Measurements from ENCODE around the gene DHRS12.

Gene DHRS12

DNA sequence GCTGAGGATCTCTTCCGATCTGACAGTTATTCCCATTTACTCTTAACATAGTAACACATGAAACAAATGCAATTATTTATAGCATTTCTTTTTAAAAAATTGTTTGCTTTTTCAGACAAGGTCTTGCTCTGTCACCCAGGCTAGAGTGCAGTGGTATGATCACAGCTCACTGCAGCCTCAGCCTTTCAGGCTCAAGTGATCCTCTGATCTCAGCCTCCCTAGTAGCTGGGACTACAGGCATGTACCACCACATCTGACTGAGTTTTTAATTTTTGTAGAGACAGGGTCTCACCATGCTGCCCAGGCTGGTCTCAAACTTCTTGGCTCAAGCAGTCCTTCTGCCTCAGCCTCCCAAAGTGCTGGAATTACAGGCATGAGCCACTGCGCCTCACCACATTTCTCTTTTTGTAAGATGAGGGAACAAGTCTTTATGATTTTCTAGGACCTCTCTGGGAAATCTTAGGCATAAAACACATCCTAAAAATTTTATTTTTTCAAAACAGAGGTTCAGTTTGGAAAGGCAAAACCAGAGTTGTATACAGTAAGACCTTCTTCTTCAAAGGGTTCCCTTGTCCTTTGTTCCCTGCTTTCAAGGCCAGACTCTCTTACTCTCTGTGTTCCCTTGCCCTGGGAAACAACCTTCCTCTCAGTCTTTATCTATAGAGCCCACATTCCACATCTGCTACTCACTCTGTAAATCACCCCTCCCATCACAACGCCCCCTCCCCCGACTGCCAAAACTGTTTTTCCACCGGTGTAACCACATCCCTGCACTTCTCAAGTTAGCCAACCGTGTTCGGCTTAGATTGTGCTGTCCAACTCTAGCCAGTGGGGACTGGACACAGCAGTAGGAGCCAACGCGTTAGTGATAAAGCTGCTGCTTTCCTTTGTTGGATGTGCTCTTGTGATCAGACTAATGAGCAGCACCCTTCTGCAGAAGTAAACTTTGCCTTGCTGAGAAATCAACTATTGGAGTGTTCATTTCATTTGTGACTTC is 56.2 kb downstream of the DHRS12 start:
- DNase-seq, result no peak

DNA sequence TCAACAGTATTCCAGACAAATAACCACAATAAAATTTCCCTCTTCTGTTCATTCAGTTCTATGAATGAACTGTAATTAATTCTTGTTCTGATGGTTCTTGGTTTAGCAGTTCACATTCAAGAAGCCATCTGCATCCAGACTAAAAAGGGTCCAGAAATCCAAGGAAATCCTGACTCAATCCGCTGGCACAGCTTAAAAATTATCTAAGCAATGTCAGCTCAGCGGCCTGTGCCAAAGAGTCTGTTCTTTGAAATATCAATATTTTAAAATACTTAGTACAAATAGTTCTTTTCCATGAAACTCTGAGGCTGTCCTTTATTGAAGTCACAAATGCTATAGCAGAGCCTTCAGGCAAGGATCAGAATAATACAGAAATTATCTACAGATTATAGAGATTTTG is 57.2 kb downstream of the DHRS12 start:
- DNase-seq, result no peak

DNA sequence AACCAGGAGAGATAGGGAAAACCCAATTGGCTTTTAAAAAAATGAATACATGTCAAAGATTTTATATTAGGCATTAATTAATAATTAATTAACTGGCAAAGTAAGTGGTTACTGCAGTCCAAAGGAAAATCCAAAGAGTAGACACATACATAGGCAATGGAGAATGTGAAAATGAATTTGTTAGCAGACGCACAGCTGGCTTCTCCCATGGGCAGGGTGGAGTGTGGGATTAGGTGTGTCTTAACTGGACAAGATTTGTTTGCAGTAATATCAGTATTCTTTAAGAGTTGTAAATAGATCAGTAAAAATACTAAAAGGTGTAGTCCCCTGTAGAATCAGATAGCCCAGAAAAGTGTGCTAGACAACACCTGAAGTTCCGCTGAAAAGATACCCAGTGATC is 58.7 kb downstream of the DHRS12 start:
- DNase-seq, result no peak

DNA sequence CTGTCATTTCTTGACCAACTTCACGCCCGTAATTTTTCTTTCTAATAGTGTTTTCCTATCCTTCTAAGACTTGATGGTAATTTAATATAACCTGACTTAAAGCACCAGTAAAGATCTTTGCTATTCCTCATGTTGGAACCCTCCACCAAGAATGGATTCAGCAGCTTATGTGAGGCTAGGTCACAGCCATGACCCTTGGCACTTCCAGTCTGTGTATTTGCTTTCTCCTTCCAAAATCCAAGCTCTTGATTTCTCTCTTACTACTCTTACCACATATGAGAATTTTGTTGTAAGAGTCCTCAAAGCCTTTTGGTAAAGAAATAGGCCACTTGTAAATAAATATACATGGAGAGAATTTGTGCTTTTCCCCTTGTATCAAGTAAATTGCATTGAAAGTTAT is 61.4 kb downstream of the DHRS12 start:
- DNase-seq, result no peak

DNA sequence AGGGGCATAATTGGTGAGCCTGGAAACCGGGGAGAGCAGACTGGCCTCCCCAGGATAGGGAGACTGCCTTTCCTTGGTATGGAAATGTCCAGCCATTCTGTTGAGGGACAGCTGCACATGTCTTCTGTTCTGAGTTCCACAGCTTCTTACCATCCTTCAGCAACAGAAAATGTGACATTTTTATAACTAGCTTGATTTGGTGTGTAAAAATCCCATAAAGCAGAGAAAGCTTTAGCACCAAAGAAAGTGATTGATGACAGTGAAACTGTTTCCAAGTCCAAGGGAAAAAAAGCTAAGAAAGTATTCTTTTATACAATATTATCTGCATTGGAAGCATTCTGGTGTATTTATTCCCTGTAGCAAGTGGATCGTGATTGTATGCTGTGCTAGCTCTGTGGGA is 61.9 kb downstream of the DHRS12 start:
- no peak for DNase-seq

DNA sequence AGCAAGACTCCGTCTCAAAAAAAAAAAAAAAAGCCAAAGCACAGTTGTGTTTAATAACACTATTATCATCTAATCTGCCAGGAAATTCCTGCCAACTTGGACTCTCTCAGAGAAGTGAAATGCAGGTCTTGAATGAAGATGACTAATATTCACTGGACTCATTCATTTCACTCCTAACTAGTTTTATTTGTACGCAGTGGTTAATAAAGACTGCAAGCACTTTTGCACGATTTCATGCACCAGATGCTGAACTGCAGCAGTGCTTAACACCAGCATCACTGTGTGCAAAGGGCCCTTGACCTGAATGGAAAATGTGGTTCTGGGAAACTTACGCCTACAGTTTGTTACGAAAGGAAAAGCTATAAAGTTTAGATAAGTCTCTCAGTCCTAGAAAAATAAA is 63.3 kb downstream of the DHRS12 start:
- DNase-seq, result no peak

DNA sequence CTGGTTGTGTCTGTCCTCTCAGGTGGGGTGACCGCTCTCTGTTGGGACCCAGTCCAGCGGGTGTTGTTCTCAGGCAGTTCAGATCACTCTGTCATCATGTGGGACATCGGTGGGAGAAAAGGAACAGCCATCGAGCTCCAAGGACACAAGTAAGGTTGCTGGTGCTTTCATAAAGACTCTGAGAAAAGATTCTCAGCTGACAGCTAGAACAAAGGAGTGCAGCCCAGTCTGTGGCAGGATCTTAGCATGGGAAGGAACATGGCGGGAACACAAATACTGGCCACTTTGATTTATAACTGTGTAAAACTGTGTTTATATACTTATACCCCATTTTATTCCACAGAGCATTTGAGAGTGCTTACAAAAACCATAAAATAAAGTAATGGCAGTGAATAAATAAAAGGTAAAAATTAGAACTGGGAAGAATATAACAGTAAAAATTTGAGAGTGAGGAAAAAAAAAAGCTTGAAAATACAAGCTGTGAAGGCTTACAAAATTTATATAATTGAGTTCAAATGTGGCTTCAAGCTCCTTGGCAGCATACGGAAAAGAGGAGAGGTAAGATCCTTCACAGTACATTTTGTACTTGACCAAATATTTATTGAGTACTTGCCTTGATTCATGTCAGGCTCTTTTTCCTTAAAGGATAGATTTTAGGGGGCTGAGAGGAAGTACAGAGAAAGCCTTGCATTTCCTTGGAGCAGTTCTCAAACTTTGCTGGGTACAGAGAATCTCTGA is 64.8 kb downstream of the DHRS12 start:
- no peak for DNase-seq

DNA sequence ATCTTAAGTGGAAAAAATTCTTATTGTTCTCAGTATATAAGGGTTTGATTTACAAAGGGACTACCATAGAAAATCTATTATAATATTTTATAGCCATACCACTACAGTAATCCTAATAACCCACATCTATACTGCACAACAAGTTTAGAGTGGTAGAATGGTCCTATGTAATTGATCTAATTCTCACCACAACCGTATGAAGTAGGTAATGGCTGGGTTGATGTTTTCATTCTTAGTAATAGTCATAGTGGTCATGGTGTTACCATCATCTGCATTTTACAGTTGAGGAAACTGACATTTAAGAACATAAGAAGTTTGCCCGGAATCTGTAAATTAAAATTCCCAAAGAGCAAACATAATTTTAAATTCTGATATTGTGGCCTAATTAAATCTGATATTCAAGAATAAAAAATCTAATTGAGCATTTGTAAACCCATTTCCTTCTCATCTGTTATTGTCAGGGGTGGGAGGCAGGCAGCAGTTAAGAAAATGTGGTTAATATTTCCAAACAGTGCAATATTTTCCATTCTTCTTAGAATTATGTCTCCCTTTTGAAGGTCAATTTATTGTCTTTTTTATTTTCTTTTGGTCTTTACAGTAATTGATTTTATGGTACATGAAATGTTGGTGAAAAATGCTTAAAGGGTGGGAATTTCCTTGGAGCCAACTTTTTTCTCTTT is 65.6 kb downstream of the DHRS12 start:
- no peak for DNase-seq

DNA sequence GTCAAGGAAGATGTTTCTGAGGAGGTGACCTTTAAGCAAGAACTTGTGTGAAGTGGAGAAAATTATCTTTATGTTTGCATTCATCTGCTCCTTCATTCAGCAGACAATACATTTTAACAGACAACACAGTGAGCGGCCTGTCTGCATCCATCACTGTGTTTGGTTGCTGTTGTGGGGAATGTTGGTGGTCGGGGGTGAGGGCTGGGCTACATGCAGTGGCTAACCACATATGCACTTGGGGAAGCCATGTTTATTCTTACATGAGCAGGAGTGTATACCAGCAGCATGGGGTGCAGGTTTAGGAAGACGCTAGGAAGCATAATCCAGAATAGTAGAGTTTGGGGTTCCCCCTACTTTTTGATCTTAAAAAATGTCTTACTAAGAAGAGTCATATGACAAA is 66.4 kb downstream of the DHRS12 start:
- DNase-seq, result no peak

DNA sequence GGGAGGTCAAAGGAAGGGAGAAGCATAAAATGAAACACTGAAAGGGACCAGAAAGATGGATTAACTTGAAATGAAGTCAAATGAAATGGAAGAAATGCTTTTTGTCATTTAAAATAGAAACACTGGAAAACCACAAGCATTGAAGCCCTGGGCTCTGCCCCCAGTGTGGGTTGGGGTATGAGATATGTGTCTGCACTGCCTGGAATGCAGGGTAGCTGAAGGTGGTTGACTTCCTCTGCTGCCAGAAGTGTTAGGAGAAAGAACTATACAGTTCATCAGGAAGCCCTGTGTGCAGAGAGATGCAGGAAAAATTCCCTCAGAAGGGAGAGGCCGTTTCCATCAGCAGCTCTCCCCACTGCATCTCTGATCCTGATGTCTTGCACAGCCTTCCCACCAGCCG is 69.2 kb downstream of the DHRS12 start:
- DNase-seq, result no peak

DNA sequence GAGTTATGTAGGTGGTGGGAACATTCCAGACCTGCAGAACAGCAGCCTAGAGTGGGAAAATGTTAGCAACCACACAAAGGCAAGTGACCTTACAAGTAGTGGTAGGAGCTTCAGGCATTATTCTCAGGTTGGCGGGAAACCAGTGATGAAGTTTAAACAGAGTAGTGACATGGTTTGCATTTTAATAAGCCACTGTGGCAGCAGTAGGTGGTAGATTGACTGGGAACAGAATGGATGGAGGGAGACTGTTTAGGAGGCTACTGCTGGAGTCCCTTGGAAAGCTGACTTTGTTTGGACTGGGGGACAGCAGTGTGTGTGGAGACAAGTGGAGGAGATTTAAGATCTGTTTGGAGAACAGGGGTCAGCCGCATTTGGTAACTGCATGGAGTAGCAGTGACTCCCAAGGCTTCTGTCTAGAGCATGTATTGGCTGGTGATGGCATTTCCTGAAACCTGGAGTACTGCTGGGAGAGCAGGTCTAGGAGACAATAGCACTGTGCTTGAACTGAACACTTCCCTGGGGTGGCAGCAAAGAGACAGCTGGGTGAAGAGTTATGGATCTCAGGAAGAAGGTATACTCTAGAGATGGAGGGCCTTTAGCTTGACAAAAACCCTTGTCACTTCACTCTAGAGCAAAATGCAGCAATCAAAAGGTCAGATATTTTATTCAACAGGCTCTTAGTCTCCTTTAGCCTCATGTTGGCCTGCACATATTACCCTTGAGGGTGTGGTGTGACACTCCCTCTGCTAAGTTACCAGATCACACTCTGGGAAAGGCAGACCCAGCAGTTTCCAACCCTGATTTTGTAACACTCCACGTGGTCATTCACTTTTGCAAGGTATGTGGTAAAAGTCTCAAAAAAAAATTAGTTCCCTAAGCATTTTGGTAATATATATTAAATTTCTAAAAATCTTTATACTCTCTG is 70.3 kb downstream of the DHRS12 start:
- no peak for DNase-seq

DNA sequence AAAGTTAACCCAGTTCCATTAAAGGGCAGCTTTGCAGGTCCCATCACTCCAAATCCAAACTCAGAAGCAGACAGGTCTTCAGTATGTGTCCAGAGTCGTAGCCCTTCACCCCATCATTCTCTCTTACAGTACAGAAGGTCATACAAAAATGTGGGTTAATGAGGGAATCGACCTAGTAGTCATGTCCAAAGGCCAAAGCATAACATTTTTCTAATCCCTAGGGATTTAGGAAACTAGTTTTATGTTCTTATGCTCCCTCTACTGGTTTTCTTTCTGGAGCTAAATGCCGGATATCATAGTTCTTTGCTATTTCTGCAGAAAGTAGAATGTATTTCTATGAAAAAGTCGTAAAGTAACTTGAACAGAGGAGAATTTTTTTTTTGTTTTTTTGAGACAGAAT is 72.2 kb downstream of the DHRS12 start:
- no peak for DNase-seq

DNA sequence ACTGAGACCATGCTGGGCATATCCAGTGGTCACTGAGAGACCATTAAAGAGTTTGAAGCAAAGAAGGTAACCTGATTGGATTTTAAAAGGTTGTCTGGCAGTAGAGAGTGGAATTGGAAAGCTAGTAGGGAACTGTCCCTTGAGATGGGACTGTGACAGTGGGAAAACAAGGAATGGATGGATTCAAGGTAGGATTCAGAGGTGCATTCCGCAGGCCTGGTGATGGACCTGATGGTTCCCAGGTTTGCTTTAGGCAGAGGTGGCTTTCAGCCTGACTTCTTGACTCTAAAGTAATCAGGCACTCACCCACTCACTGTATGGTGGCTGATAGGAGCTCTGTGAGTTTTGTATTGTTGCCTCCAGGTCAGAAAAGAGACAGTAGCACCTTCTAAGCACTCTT is 73.0 kb downstream of the DHRS12 start:
- DNase-seq, result no peak

DNA sequence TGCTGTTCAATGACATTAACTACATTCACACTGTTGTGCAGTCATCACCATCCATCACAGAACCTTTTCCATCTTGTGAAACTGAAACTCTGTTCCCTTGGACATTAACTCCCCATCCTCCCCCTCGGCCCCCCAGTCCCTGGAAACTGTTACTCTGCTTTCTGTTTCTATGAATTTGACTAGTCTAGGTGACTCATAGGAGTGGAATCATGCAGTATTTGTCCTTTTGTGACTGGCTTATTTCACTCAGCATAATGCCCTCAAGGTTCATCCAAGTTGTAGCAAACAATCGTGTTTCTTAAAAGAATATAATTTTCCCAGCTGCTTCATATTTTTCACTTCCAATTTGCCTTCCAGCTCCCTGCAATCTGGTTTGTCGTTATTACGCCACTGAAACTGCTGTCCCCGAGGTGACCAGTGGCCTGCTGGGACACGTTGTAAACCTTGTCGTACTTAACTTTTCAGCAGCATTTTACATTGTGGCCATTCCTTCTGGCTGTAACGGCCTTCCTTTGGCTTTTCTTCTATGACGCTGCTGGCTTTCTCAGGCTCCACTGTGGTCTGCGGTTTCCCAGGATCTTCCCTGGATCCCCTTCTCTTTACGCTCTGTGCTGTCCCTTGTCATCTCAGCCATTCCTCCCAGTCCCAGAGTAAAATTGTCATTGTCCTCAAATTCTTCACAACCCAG is 74.0 kb downstream of the DHRS12 start:
- no peak for DNase-seq

DNA sequence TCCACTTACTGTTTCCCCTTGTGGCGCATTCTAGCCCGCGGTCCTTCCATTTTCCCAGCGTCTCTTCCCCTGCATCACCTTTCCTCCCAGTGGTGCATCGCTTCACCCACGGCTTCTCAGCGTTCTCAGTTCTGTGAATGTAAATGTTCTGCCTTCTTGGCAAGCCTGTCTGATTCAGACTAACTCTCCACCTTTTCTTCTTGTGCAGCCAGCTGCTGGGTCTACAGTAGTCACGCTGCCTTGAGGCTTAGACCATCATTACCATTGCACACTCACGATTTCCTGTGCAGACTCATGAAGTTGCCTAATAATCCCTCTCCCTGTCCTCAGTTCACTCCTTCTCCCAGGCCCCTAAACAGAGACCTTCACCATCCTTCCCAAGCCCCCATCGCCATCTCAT is 75.0 kb downstream of the DHRS12 start:
- no peak for DNase-seq

DNA sequence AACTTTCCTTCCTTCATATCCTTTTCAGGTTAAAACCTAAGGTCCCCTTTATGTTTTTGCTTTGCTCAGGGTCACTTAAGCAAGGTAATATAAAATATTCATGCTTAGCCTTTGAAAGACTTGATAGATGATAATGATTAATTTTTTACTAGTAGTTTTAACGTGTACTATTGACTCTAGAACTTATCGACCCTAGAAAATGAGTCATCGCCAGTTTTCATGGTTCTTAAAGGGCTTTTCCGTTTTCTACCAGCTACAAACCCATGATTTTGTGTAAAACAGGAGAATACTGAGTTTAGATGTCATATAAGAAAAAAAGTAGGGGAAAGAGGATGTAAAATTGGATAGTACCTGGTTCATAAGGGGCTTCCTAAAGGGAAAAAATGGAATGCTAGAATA is 75.7 kb downstream of the DHRS12 start:
- no peak for DNase-seq

DNA sequence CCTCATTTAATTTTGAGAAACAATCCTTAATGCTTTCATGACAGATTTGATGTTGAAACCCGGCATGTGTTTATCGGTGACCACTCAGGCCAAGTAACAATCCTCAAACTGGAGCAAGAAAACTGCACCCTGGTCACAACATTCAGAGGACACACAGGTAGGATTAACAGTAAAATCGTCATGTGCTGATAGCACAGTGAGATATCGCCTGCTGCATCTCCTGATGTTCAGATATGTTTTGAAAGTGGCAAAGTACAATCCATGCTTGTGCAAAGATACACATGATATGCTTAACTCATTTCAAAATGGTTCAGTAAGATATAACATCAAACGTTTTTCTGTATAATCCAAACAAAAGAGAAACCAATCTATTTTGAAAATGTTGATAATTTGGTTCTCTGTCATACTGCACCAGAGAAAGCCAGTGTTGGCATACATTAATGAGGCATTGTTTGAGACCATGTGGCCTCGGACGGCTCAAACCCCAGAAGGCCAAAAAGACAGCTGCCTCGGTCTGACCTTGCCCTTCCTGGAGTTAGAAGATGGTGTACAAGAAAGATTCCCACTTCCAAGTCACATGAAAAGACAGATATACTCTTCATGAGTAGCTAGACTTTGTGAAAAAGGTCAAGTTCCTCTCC is 76.2 kb downstream of the DHRS12 start:
- DNase-seq, result no peak

DNA sequence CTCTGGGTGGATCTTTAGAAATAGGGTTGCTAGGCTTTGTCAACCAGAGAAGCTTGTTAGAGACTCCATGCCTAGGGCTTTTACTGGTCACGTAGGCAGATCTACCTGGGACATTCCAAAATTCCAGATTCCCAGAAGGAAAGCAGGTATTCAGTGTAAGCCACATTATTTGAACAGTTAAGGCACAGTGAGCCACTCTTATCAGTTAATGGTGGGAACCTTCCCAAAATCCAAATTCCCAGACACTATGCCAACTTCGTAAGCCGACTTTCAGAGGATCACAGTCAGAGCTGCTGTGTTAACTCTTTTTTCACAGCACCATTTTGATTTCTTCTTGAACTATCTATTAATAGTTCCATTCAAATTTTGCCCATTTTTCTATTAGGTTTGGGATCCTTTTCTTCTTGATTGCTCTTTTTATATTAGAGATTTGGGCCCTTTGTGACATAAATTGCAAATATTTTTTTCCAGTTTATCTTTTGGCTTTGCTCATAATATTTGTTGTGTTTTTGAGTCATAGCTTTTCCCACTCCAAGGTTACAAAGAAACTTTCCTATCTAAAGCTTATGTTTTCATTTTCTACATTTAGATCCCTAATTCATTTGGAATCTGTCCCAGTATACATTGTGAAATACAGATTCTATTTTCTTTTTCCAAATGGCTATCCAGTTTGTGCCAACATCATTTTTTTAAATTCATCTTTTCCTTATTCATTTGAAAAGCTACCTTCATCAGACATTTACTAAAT is 77.3 kb downstream of the DHRS12 start:
- DNase-seq, result no peak

DNA sequence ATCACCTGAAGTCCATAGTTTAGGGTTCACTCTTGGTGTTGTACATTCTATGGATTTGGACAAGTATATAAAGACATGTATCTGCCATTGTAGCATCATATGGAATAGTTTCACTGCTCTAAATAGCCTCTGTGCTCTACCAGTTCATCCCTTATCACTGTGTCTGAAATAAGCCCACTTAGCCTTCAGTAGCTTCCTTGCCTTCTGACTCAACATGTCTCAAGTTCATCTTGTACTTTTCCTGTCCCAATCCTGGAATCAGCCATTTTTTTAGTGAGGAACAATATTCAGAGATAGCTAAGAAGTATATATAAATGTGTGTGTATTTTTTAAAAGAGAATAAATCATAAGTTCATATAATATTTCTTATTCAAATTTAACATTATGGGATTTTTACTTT is 79.2 kb downstream of the DHRS12 start:
- no peak for DNase-seq

DNA sequence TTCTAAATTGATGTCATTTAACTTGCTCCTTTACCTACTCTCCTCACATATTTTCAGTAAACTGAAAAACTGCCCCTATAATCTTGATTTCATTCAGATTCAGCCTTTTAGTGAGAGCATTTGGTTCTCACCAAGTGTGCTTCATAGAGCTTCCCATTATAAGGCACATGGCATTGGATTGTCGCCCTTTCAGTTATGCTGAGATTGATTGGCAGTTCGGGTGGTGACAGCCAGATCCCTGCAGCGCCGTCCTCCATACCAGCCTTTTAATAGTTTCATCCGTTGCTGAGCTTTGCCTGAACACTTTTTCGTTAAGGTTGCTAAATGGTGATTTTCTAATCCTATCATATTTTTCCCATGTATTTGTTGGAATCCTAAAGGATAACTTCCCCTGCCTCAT is 80.4 kb downstream of the DHRS12 start:
- DNase-seq, result no peak

DNA sequence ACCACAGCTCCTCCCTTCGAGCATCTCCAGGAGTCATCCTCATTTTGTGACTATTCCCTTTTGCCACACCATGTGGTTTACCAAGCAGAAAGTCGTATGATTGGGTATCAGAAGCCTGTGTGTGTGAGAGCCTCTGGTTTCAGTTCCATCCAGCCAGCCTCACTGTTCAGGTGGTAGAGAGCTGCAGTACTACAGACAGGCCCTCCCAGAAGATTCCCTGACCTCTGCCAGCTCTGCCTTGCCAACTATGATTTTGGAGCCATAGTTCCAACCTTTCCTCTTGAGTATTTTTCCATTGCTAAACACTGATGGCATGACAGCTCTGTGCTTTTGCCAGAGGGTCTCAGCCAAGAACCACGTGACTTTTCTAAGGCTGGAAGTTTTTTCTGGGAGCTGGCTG is 82.5 kb downstream of the DHRS12 start:
- DNase-seq, result no peak
